Small intestine (tissue), 16 donors: ENCODE data around the gene F11R. TPM values are rescaled to one million over a fixed set of nuclear protein-coding genes. Genes with fewer than 3 reads are reported as not detected.
A peak's percentile ranks its signal among the peaks of the same experiment; 100 is the strongest.
"Not testable (repeated sequence)": the region's sequence is repeated elsewhere in the genome, so short reads cannot be mapped to it uniquely, and the experiment has no call there.

Experiments
- DNase-seq, 2 donors: peaks; one replicate each; pipeline versions ENCODE4 v3.0.0 to v3.0.0-alpha.2; 2013
- FAIRE-seq: peaks from 2 replicates; lab custom pipeline; 2012; peaks lifted over from hg19 to GRCh38; lab: Jason Lieb, UNC
- H3K27ac ChIP-seq, 3 donors: one replicate each; pipeline ENCODE4 v1.5.1; 2013; ENCODE audit warnings: low read length in 2 of 3, mild to moderate bottlenecking in 2 of 3, control low read depth in 1 of 3, inconsistent platforms in 1 of 3, low read depth in 1 of 3, moderate library complexity in 1 of 3
- H3K27me3 ChIP-seq, 3 donors: one replicate each; pipeline ENCODE4 v1.6.1; 2013; ENCODE audit warnings: low read length in 3 of 3, inconsistent platforms in 1 of 3; ENCODE audit not compliant: control insufficient read depth in 3 of 3, insufficient read depth in 3 of 3
- H3K36me3 ChIP-seq, 3 donors: one replicate each; pipeline ENCODE4 v1.6.1; 2013; ENCODE audit warnings: low read length in 3 of 3, inconsistent platforms in 1 of 3, low read depth in 1 of 3, mild to moderate bottlenecking in 1 of 3, moderate library complexity in 1 of 3; ENCODE audit not compliant: control insufficient read depth in 3 of 3, insufficient read depth in 2 of 3
- H3K4me1 ChIP-seq, 3 donors: one replicate each; pipeline ENCODE4 v1.6.1; 2013; ENCODE audit warnings: low read length in 2 of 3, inconsistent platforms in 1 of 3, low read depth in 1 of 3, mild to moderate bottlenecking in 1 of 3, moderate library complexity in 1 of 3; ENCODE audit not compliant: control insufficient read depth in 3 of 3, insufficient read depth in 2 of 3
- H3K4me3 ChIP-seq, 3 donors: one replicate each; pipeline ENCODE4 v1.5.1; 2013; ENCODE audit warnings: low read length in 3 of 3, control low read depth in 1 of 3, inconsistent platforms in 1 of 3, low read depth in 1 of 3, mild to moderate bottlenecking in 1 of 3, moderate library complexity in 1 of 3
- H3K9me3 ChIP-seq, 2 donors: one replicate each; pipeline ENCODE4 v1.6.1; 2013; ENCODE audit warnings: low read depth in 1 of 2, low read length in 1 of 2; ENCODE audit not compliant: control insufficient read depth in 2 of 2, insufficient read depth in 1 of 2
- WGBS, 3 donors: extraction: QIAGEN DNeasy Blood & Tissue Kit; methylation state at CpG; one replicate each; pipeline ENCODE4 v1.1.7; 2013; 5-methylcytosine and 5-hydroxymethylcytosine counted together
- long read RNA-seq, 10 donors: transcript quantifications; one replicate each; lab custom pipeline, GENCODE V29; 2026
- polyA plus RNA-seq, 4 donors: library from polyadenylated mRNA; stranded (reverse) in 3 of 4; unstranded in 1 of 4; fragments of 200-250 nt in 3 of 4; fragments of 120-200 nt in 1 of 4; gene quantifications; one replicate each; pipeline versions ENCODE4 v1.2.1 to v1.2.3, GENCODE V29; 2013
- donor health status: healthy with polysubstance abuse.
- donor health status: control.
- donor health status: control.
- donor health status: Bipolar disorder and iron deficiency.
- donor health status: healthy.

The F11R gene
- 100 to 1,000 TPM in 1 of 4 donors, 10 to 100 TPM in 3; 30.2 to 188 (median 55.7) TPM for polyA plus RNA-seq
- long read RNA-seq, donor 1: 0 reads
- long read RNA-seq, donor 2, partial matches to known transcripts: 8 of 8 reads
- long read RNA-seq, donor 2, other reads (novel, unspliced or antisense): 0 of 8 reads
- long read RNA-seq, donor 3: 0 reads
- long read RNA-seq, donor 4: 0 reads
- long read RNA-seq, donor 5, partial matches to known transcripts: 0 of 7 reads
- long read RNA-seq, donor 5, other reads (novel, unspliced or antisense): 7 of 7 reads
- long read RNA-seq, donor 6, partial matches to known transcripts: 38 of 38 reads
- long read RNA-seq, donor 6, other reads (novel, unspliced or antisense): 0 of 38 reads
- long read RNA-seq, donor 7: 0 reads
- long read RNA-seq, donor 8: 0 reads
- long read RNA-seq, donor 9, partial matches to known transcripts: 0 of 11 reads
- long read RNA-seq, donor 9, other reads (novel, unspliced or antisense): 11 of 11 reads
- long read RNA-seq, donor 10, partial matches to known transcripts: 36 of 36 reads
- long read RNA-seq, donor 10, other reads (novel, unspliced or antisense): 0 of 36 reads

DNA sequence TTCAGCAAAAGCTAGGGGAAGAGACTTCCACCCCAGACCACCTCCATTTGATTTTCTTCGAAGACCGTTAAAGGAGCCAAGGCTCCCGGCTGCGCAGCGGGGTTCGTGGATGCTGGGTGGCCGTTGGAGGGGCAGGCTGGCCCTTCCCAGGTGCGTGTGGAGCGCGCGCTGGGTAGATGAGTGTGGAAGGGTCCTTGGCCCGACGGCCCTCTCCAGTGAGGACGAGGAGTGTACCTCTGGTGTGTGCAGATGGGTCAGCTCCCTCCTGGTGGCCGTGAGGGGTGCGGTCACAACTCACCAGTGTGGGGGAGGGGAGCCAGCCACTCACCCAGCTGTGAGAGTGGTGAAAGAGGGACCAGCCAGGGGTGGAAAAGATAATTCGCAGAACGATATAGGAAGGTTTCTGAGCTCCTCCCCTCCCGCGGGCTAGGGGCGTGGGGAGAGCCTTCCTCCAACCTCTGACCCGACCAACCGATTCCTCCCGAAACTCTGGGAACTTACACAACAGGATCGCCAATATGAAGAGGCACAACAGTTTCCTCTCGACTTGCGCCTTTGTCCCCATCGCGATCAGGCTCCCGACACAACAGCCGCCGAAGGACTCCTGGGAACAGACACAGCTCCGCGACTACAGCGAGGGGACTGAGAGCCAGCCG is at the start of gene F11R:
TSS of gene F11R (minus strand) at position 644 of the 656 bp plus-strand sequence. CDS start at position 565, 79 bp downstream.
- Histone ChIP-seq H3K9me3 (no peaks in the 10 kb centered on the region), H3K27me3 (peaks cover 0 to 3% (median 0%) of the 10 kb centered on the region in 3 donors), H3K27ac (peak within 1 kb of the TSS; percentile 87 to 98 (median 93)), H3K4me3 (peak within 1 kb of the TSS; percentile 61 to 63 (median 63)), H3K36me3 (peaks cover 0 to 5% (median 0%) of the 10 kb centered on the region in 3 donors), H3K4me1 (peaks cover 0 to 29% (median 6%) of the 10 kb centered on the region in 3 donors)
- DNase-seq (peak; percentile 75 to 87), FAIRE-seq (no peak)
- WGBS, 3 donors: 1% methylated on average over 32 to 36 of the region's 36 CpGs

DNA sequence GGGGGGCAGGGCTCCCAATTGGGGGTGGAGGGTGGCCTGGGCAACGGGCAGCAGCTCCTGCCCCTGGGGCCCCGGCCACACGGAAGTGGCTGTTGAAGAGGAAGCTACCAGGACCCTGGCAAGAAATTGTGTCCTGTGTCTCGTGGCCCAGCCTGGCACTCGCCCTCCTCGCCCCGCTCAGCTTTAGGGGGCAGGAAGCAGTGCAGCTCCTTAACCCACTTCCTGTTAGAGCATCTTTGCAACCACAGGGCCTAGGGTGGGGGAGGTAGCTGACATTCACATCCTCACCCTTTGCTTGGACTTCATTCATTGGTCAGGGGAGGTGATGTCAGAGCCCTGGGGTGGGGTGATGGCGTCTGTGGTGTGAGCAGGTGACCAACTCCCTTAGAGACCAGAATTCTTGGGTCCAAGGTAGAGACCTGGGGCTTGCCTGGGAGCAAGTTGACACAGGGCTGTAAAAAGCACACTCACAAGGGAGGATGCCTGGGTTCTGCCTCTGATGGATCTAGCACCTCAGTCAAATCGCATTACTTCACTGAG is 48.8 kb upstream of the F11R start, which contains the start of gene ARHGAP30:
TSS of gene ARHGAP30 (minus strand) at position 161 of the 540 bp plus-strand sequence. CDS start 267 bp downstream, outside the sequence.
- 57 to 92% (median 64%) methylated on average over 9 of the region's 9 CpGs for WGBS, 3 donors

GRCh38 chr1:161069241-161069640 is 48.3 kb upstream of the F11R start:
- 61 to 83% (median 74%) methylated on average over 9 of the region's 9 CpGs for WGBS, 3 donors
- no peak for FAIRE-seq
- H3K27ac ChIP-seq: peak overlapping the region in 2 of 3 donors; percentile 43 to 89

More for the DNA sequence above, 48.8 kb upstream of the F11R start, which contains the start of gene ARHGAP30:
- peaks cover 0 to 4% of the 10 kb centered on the region in 2 donors for H3K9me3 ChIP-seq
- peak in 1 of 2 donors; percentile 72 for DNase-seq
- no peaks in the 10 kb centered on the region for H3K36me3 ChIP-seq
- no peaks in the 10 kb centered on the region for H3K4me1 ChIP-seq
- no peak for FAIRE-seq
- H3K27me3 ChIP-seq: no peaks in the 10 kb centered on the region
- peak within 1 kb of the TSS; percentile 27 to 61 (median 53) for H3K4me3 ChIP-seq
- peak within 1 kb of the TSS in 2 of 3 donors; percentile 43 to 89 for H3K27ac ChIP-seq

DNA sequence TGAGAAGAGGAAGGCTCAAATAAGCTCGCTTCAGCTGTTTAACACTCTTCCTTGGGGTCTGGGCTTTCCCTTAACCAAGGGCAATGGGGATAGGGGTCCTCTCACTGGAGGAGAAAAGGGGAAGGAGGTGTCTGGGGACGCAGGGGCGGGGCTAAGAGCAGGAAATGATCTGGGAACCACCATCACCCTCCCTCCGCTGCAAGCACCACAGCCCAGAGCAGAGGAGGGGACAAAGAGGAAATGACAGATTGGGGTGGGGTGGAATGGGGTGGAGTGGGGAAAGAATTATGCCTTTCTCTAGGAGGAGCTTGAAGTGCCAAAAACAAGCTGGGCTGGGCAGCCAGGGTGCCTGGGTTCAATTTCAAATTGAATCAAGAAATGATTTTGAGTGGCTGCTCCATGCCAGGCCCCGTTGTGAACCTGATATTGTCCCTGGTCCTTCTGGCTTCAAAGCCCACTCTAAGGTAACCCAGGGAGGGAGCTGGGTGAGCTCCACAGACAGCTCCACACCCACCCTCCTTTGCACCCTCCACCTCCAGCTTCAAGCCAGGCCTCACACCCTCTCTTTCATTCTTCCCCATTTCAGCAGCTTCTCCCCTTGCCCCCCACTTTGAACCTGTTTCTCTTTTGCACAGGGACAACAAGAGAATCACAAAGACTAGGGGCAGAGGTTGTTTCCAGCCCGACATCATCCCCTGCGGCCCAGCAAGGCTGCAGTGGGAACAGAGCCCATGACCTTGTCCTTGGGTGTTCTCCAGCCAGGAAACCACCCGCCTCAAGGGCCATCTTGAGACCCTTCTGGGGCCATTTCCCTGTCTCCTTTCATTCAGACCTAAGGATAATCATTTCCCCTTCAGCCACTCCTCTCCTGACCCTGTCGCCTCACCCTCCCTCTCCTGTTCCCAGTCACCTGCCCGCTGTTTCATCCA is 47.6 kb upstream of the F11R start:
- 57 to 68% (median 64%) methylated on average over 10 of the region's 10 CpGs for WGBS, 3 donors
- H3K36me3 ChIP-seq: no peaks in the 10 kb centered on the region
- H3K4me3 ChIP-seq: peak overlapping the region; percentile 27 to 61 (median 53)
- DNase-seq (peak in 1 of 2 donors; percentile 65), FAIRE-seq (no peak)
- H3K27ac ChIP-seq: peak overlapping the region in 2 of 3 donors; percentile 8 to 89
- H3K27me3 ChIP-seq: peaks cover 0 to 4% (median 0%) of the 10 kb centered on the region in 3 donors
- H3K9me3 ChIP-seq: peaks cover 0 to 4% of the 10 kb centered on the region in 2 donors
- no peaks in the 10 kb centered on the region for H3K4me1 ChIP-seq

More at GRCh38 chr1:161069241-161069640, 48.3 kb upstream of the F11R start:
- DNase-seq: no peak
- H3K4me3 ChIP-seq: peak overlapping the region; percentile 27 to 61 (median 53)
- H3K36me3 ChIP-seq: no peaks in the 10 kb centered on the region
- no peaks in the 10 kb centered on the region for H3K27me3 ChIP-seq
- peaks cover 0 to 4% of the 10 kb centered on the region in 2 donors for H3K9me3 ChIP-seq
- H3K4me1 ChIP-seq: no peaks in the 10 kb centered on the region

DNA sequence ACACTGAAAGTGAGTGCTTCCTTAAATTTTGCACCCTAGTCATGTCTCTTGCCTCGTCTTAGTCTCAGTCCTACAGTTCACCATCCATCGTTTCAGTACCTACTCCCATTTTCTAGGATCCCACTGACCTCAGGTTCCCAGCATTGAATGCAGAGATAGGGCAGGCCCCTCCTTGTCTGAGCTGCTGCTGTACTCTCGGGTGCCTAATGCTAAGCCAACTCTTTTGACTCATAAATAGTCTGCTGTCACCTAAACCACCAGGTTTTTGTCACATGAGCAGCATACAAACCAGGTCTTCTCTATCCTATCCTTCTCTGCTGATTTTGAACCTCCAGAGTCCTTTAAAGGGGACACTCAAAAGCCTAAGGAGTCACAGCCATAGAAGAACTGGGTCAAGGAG is 45.7 kb upstream of the F11R start:
- no peak overlapping the region for H3K4me3 ChIP-seq
- DNase-seq (no peak), FAIRE-seq (no peak)
- no peaks in the 10 kb centered on the region for H3K4me1 ChIP-seq
- no peaks in the 10 kb centered on the region for H3K36me3 ChIP-seq
- no peak overlapping the region for H3K27ac ChIP-seq
- peaks cover 0 to 4% of the 10 kb centered on the region in 2 donors for H3K9me3 ChIP-seq
- 62 to 74% (median 63%) methylated on average over 3 of the region's 3 CpGs for WGBS, 3 donors
- peaks cover 0 to 5% (median 0%) of the 10 kb centered on the region in 3 donors for H3K27me3 ChIP-seq

DNA sequence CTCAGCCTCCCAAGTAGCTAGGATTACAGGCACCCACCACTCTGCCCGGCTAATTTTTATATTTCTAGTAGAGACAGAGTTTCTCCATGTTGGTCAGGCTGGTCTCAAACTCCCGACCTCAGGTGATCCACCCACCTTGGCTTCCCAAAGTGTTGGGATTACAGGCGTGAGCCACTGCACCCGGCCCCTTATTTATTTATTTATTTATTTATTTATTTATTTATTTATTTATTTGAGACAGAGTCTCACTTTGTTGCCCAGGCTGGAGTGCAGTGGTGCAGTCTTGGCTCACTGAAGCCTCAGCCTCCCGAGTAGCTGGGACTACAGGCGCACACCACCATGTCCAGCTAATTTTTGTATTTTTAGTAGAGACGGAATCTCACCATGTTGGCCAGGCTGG is 44.7 kb upstream of the F11R start:
- FAIRE-seq, H3K27me3 ChIP-seq, H3K36me3 ChIP-seq, DNase-seq, H3K4me3 ChIP-seq, H3K9me3 ChIP-seq, H3K27ac ChIP-seq, H3K4me1 ChIP-seq: not testable (repeated sequence)
- WGBS, 3 donors: 92 to 94% (median 92%) methylated on average over 7 of the region's 7 CpGs

DNA sequence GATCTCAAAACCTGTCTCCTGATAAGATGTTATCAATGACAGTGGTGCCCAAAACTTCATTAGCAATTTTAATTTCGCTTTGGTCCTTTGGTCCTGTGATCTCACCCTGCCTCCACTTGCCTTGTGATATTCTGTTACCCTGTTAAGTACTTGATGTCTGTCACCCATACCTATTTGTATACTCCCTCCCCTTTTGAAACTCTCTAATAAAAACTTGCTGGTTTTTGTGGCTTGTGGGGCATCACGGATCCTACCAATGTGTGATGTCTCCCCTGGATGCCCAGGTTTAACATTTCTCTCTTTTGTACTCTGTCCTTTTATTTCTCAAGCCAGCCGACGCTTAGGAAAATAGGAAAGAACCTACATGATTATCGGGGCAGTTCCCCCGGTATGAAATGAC is 43.0 kb upstream of the F11R start:
- 54 to 63% (median 59%) methylated on average over 6 of the region's 6 CpGs for WGBS, 3 donors
- not testable (repeated sequence) for FAIRE-seq, H3K9me3 ChIP-seq

More for the DNA sequence above, 43.0 kb upstream of the F11R start:
- H3K27ac ChIP-seq, DNase-seq, H3K36me3 ChIP-seq, H3K27me3 ChIP-seq, H3K4me1 ChIP-seq, H3K4me3 ChIP-seq: not testable (repeated sequence)
